ENCODE results near the gene LCN6.

GRCh38 chr9:136712690-136713544 is 35.4 kb downstream of the LCN6 start:
- no peak for TF ChIP-seq ZNF274 (IDR thresholded peaks at IDR 0.05; ENCODE audit: low read depth, low read length)
- no peak for TF ChIP-seq SUZ12 (IDR thresholded peaks at IDR 0.05; ENCODE audit: extremely low read depth, insufficient read depth, insufficient read length)
- TF ChIP-seq YY1 (IDR thresholded peaks at IDR 0.05; ENCODE audit: insufficient read depth, insufficient read length) = no peak

Data from NT2/D1 (cell line).